GM18867 (cell line): ENCODE measurements around the gene CHST2.

Experiments
- ATAC-seq: cut with Tn5 transposase; IDR thresholded peaks from one replicate; pipeline ENCODE4 v1.9.1; 2021; ENCODE audit warnings: mild to moderate bottlenecking, moderate library complexity; ENCODE audit not compliant: unreplicated experiment

Gene CHST2

DNA sequence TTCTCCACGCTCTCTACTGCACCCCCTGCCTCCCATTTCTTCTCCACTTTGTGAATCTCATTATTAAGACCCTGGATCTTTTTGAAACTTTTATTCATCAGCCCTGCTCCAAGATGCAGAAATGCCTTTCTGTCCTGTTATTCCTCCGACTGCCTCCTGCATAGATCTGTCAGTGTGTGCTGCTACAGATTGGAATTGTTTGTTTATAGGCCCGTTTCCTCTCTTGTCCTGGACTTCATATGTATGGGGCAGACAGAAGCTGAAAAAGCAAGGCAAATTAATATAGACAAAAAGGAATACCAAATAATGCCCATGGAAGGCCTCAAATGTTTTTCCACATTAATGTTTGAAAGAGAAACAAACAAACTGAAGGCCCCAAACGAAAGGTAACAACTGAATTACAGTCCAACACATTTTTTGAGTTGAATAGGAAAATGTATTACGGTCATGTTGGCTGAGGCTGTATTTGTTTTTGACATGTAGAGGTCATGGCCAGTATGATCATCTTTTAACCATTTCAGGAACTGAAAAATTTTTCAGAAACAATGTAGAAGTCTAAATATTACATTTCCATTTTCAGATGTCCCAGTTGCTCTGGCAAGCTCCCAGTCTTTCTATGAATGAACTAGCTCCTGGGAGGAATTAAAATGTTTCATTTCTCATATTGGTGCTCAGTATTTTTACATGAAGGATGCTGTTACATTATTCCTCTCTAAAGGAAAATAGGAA lies 8.8 kb downstream of the CHST2 start:
- ATAC-seq: no peak

- no peak for ATAC-seq
Observed at GRCh38 chr3:143132246-143132980, 12.8 kb downstream of the CHST2 start.

DNA sequence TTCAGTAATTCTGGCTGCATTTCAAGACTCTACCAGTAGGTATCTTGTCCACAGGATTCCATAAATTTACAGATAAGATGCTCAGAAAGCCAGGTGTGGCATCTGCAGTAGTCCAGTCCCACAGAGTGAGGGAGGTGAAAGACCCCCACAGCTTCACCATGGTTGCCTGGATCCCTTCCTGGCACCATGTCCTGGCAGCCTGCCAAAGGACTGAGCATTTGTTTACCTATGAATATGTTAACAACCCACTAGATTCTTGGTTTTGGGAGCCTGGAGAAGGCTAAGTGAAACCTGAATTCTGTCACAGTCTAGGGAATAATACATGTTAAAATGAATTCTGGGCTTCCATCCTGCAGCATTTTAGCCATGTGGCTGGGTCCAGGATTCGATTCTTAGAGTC lies 14.9 kb downstream of the CHST2 start:
- no peak for ATAC-seq

GRCh38 chr3:143135150-143135549 lies 15.6 kb downstream of the CHST2 start:
- no peak for ATAC-seq

DNA sequence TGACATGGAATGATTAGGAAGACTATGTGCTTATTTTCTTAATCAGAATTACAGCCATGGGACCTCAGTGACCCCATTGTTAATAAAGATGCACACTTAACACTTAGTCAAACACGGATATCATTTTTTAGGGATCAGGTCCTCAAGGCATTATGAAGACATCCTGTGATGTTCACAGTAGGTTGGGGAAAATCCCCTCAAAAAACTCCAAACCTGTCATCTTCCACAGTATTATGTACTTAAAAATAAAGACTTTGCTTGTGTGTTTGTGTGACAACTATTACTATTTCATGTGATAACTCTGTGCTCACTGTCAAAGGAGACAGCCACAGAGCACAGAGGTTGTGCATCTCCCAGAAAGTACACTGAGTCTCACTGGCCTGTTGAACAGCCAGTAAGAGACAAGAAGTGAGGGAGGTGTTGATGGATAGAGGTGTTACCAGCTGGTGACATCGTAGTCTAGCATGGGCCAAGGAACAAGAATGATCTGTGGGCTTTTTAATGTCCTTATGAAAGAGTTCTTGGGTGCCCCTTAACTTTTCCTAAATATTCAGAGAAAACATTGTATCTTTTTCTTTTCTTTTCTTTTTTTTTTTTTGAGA lies 18.0 kb downstream of the CHST2 start:
- ATAC-seq: no peak

GRCh38 chr3:143138953-143139352 lies 19.4 kb downstream of the CHST2 start:
- no peak for ATAC-seq

- no peak for ATAC-seq
Observed at GRCh38 chr3:143139762-143140161, 20.2 kb downstream of the CHST2 start.

- ATAC-seq: no peak
Observed at GRCh38 chr3:143140550-143140949, 21.0 kb downstream of the CHST2 start.

DNA sequence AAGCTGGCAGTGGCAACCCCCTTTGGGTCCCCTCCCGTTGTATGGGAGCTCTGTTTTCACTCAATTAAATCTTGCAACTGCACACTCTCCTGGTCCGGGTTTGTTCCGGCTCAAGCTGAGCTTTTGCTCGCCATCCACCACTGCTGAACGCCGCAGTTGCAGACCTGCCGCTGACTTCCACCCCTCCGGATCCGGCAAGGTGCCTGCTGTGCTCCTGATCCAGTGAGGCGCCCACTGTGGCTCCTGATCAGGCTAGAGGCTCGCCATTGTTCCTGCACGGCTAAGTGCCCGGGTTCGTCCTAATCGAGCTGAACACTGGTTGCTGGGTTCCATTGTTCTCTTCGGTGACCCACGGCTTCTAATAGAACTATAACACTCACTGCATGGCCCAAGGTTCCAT lies 22.8 kb downstream of the CHST2 start:
- no peak for ATAC-seq

- no peak for ATAC-seq
Observed at GRCh38 chr3:143145906-143146305, 26.3 kb downstream of the CHST2 start.

DNA sequence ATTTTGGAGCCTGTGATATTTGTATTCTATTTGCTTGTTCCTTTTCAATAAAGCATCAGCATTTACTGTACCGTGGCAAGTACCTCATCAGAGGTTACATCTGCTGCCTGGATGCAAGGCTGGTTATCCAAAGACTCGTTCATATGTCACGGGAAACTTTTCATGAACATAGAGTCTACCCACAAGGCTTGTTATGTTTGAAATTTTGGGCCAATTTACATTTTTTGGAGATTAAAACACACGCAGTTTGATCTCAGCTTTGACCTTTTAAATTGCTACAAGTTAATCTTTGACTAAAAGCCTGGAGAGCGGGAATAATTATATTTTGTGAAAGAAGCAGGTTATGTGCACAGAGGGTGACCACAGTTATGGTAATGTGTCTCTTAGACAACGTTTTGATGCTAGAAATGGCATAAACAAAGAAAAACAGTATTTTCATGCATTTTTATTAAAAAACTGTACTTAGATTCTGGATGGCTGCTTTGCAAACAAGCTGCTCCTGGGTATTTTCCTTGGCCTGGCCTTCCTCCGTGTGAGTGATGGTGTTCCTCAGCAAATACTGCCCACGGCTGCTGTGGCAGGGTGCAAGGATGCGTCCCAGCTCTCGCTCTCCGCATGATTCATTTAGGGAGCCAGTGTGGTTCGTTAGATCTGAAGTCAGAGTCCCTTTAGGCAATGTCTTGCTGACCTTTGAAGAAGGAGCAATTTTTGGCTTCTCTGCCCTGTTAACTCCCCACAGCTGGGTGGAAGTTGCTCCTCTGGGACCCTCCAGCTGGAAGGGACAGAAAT lies 27.1 kb downstream of the CHST2 start:
- no peak for ATAC-seq

- ATAC-seq: no peak
Observed at GRCh38 chr3:143147707-143148106, 28.1 kb downstream of the CHST2 start.

DNA sequence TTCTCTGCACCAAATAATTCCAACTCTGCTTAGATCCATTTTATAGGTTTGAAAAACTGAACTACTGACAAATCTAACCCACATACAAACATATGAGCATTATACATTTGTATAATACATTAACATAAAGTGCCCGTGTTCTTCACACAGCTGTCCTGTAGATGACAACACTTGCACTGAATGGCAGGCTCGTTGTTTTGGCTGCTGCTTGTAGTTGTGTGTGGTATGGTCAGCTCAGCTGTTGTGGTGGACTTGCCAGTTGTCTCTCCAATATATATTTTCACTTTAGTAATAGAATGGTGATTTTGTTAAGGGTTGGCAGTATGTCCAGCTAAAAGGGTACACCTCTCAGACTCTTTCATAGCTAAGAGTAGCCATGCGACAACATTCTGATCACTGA lies 30.5 kb downstream of the CHST2 start:
- no peak for ATAC-seq

GRCh38 chr3:143151004-143151731 lies 31.6 kb downstream of the CHST2 start:
- ATAC-seq: no peak

DNA sequence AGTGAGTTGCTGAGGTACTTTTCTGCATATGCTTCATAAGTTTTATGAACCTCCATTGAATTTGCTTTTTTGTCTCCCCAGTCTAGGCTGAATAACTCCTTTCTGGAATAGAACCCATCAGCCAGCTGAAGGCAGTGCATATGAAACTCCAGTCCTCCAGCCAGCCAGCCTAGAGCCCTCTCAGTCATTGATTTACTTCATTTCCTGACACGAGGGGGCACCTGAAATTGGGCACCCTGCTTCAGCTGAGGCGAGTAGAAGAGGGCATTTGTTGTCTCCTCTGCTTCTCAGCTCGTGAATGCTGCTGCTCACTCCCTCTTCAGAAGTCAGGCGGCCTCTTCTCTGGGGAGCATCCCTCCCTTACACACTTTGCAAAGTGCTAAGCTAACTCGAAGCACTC lies 32.5 kb downstream of the CHST2 start:
- no peak for ATAC-seq

DNA sequence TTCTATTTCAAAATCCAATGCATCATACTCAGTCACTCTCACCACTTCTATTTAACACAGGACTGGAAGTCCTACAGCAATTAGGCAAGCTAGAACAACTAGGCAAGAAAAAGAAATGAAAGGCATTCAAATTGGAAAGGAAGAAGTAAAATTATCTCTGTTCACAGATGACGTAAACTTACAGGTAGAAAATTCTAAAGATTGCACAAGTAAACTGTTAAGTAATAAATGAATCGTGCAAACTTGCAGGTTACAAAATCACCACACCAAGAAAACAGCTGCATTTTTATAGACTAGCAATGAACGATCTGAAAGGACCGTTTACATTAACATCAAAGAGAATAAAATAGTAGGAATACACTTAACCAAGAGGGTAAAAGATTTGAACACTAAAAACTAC lies 36.2 kb downstream of the CHST2 start:
- ATAC-seq: no peak

- peak; percentile 72 for ATAC-seq
Observed at GRCh38 chr3:143158014-143158988, 38.7 kb downstream of the CHST2 start.

GRCh38 chr3:143160437-143160836 lies 40.9 kb downstream of the CHST2 start:
- no peak for ATAC-seq

GRCh38 chr3:143163562-143164100 lies 44.1 kb downstream of the CHST2 start:
- no peak for ATAC-seq
